PC-9 (cell line): ENCODE data around the gene NEK9. TPM values are rescaled to one million over a fixed set of nuclear protein-coding genes. Genes with fewer than 3 reads are reported as not detected.

Experiments used
- BruUV-seq: library from RNA; stranded (reverse); fragments of 400-500 nt; replicated peaks from 2 replicates; lab custom pipeline; 2021; lab: Mats Ljungman, UMichigan
- CTCF ChIA-PET: fragments of 300-600 bp; sonication (Branson Sonifier 250); formaldehyde crosslinking; loops from one replicate; lab custom pipeline; 2022; ENCODE audit warnings: antibody characterized with exemption; lab: Charles Lee
- POLR2A ChIA-PET: fragments of 300-600 bp; sonication (Branson Sonifier 250); formaldehyde crosslinking; loops from one replicate; lab custom pipeline; 2022; ENCODE audit warnings: antibody characterized with exemption; ENCODE audit not compliant: unreplicated experiment; lab: Charles Lee
- DNase-seq, 2 experiments: peaks; one replicate each; pipeline versions ENCODE4 v3.0.0 to v3.0.0-alpha.2; 2015 to 2022; ENCODE audit warnings: mixed read lengths in 1 of 2
- H2AFZ ChIP-seq: fragments of 200-600 bp; sonication (generic); 2 replicates; pipeline ENCODE4 v1.8.1; 2017; ENCODE audit warnings: antibody characterized with exemption
- H3F3A ChIP-seq: fragments of 200-600 bp; sonication (generic); 2 replicates; pipeline ENCODE4 v1.8.1; 2017; ENCODE audit warnings: antibody characterized with exemption, mild to moderate bottlenecking, low read depth; ENCODE audit not compliant: insufficient read depth
- H3K27ac ChIP-seq: fragments of 200-600 bp; sonication (generic); 2 replicates; pipeline ENCODE4 v1.6.1; 2016; ENCODE audit warnings: mixed run types
- H3K27me3 ChIP-seq: fragments of 200-600 bp; sonication (generic); 2 replicates; pipeline ENCODE4 v1.6.1; 2016; ENCODE audit warnings: low read depth, mixed run types; ENCODE audit not compliant: insufficient read depth
- H3K36me3 ChIP-seq: fragments of 200-600 bp; sonication (generic); 2 replicates; pipeline ENCODE4 v1.6.1; 2016; ENCODE audit warnings: low read depth, mixed run types
- H3K4me1 ChIP-seq: fragments of 200-600 bp; sonication (generic); replicated peaks from 2 replicates; pipeline ENCODE4 v1.6.1; 2016; ENCODE audit warnings: mixed run types; ENCODE audit not compliant: insufficient read depth
- H3K4me2 ChIP-seq: fragments of 200-600 bp; sonication (generic); 2 replicates; pipeline ENCODE4 v1.6.1; 2017; ENCODE audit warnings: mixed run types
- H3K4me3 ChIP-seq: fragments of 200-600 bp; sonication (generic); 2 replicates; pipeline ENCODE4 v1.6.1; 2016; ENCODE audit warnings: mixed run types
- H3K79me2 ChIP-seq: fragments of 200-600 bp; sonication (generic); 2 replicates; pipeline ENCODE4 v1.6.1; 2017; ENCODE audit warnings: low read depth, mixed run types
- H3K9me2 ChIP-seq: fragments of 200-600 bp; sonication (generic); 2 replicates; pipeline ENCODE4 v1.8.1; 2017; ENCODE audit warnings: mild to moderate bottlenecking; ENCODE audit not compliant: insufficient read depth
- H3K9me3 ChIP-seq: fragments of 200-600 bp; sonication (generic); 2 replicates; pipeline ENCODE4 v1.8.1; 2016; ENCODE audit warnings: low read depth; ENCODE audit not compliant: insufficient read depth
- H4K20me1 ChIP-seq: fragments of 200-600 bp; sonication (generic); 2 replicates; pipeline ENCODE4 v1.8.1; 2017; ENCODE audit not compliant: insufficient read depth
- CTCF ChIP-seq: fragments of 200-600 bp; sonication (generic); conservative IDR thresholded peaks from 2 replicates; pipeline ENCODE4 v1.6.1; 2017; ENCODE audit warnings: mixed run types, antibody characterized with exemption, mild to moderate bottlenecking, moderate library complexity
- EZH2 ChIP-seq: fragments of 200-600 bp; sonication (generic); IDR thresholded peaks from 2 replicates; pipeline ENCODE4 v1.8.0; 2017; ENCODE audit warnings: antibody characterized with exemption, low read depth
- intact Hi-C: fragments of 100-400 bp; cut with micrococcal nuclease; formaldehyde crosslinking; loops from one replicate; pipeline ENCODE4 v1.10.0; 2022; ENCODE audit not compliant: unreplicated experiment
- total RNA-seq: library from RNA; stranded (reverse); gene quantifications from 2 replicates; pipeline ENCODE4 v1.2.3, GENCODE V29; 2021

Gene NEK9
- total RNA-seq, 1 experiment from 2014 or later = 170 TPM

- Histone ChIP-seq H2AFZ (no peak overlapping the region), H3K79me2 (no peaks in the 10 kb centered on the region), H3K4me1 (no peaks in the 10 kb centered on the region), H3K27ac (no peak overlapping the region), H3K36me3 (peaks cover 50% of the 10 kb centered on the region), H3K4me2 (no peak overlapping the region), H3K4me3 (no peak overlapping the region), H3K9me2 (no peaks in the 10 kb centered on the region), H4K20me1 (no peaks in the 10 kb centered on the region), H3F3A (0 out of 2 replicates have a peak, but pooled peaks cover 3% of the 10 kb centered on the region), H3K27me3 (no peaks in the 10 kb centered on the region), H3K9me3 (no peaks in the 10 kb centered on the region)
- intact Hi-C loops = no loop called here
- no peak for TF ChIP-seq CTCF
- TF ChIP-seq EZH2 = no peak
- no peak for DNase-seq
- CTCF ChIA-PET = interaction anchor here (1.0 kb wide), 1 partner anchor 52 kb away, joined by 3 read pairs; no protein-coding TSS in a partner anchor
- POLR2A ChIA-PET = interaction anchor here (0.6 to 0.7 kb wide), 3 partner anchors 85 to 1205 kb away, joined by 3 to 12 read pairs (median 3); no protein-coding TSS in a partner anchor
- no TSS peak for BruUV-seq
Measured at GRCh38 chr14:75030147-75030546, 96.7 kb downstream of the NEK9 start.

Other genes starting within 250 kb of the NEK9 start
- gene DLST, start 245.1 kb downstream of the NEK9 start, total RNA-seq = 309 and 320 TPM in 2 replicates
- gene RPS6KL1, start 203.8 kb downstream of the NEK9 start, total RNA-seq = 3.4 and 4.2 TPM in 2 replicates
- 8.9 and 11.7 TPM in 2 replicates for gene PGF, start 171.5 kb downstream of the NEK9 start, total RNA-seq
- gene EIF2B2, start 124.1 kb downstream of the NEK9 start, total RNA-seq = 131 and 139 TPM in 2 replicates
- gene MLH3, start 75.6 kb downstream of the NEK9 start, total RNA-seq = 47.6 and 48.7 TPM in 2 replicates
- gene ACYP1, start 63.0 kb downstream of the NEK9 start, total RNA-seq = 46.5 and 98.9 TPM in 2 replicates
- 11.9 and 13.8 TPM in 2 replicates for gene ZC2HC1C, start 57.4 kb downstream of the NEK9 start, total RNA-seq
- 709 and 770 TPM in 2 replicates for gene TMED10, start 49.6 kb upstream of the NEK9 start, total RNA-seq
- gene FOS, start 151.8 kb upstream of the NEK9 start, total RNA-seq = 84.6 and 154 TPM in 2 replicates